ENCODE data around the gene MRFAP1. TPM values are rescaled to one million over a fixed set of nuclear protein-coding genes. Genes with fewer than 3 reads are reported as not detected.

MRFAP1 gene
- 229 to 261 TPM (median 251 TPM) in 5 replicates for total RNA-seq (2022; extraction: Qiagen RNA extraction; ENCODE audit: low read depth)

DNA sequence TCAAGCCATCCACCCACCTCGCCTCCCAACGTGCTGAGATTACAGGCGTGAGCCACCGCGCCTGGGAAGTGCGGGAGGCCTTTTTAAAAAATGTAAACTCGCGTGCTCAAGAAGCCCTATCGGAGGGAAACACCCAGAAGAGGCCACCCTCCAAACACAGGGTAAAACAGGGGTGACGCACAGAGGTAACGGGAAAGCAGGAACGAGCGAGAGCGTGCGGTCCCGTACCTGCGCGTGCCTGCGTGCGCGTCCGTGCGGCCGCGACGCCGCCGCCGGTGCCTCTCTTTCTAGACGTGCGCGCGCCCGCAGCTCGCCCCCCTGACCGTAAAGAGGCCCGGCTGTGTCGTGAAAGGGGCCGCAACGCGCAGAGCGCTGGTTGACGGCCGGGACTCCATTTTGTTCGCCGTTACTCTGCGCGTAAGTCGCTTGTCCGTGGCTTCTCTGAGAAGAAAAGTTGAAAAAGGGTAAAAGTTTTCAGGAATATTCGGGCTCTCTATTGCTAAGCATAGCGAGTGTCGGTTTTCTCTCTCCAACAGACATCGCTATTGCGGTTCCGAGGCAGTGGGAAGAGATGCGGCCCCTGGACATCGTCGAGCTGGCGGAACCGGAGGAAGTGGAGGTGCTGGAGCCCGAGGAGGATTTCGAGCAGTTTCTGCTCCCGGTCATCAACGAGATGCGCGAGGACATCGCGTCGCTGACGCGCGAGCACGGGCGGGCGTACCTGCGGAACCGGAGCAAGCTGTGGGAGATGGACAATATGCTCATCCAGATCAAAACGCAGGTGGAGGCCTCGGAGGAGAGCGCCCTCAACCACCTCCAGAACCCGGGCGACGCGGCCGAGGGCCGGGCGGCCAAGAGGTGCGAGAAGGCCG is at the start of gene MRFAP1:
Gene MRFAP1 (plus strand): TSS at position 394 of the 872 bp plus-strand sequence. CDS start 178 bp downstream, at position 572.

Other genes starting within 250 kb of the MRFAP1 start
- 29.0 to 39.1 TPM (median 34.8 TPM) in 5 replicates for gene PPP2R2C, start 168.1 kb upstream of the MRFAP1 start, total RNA-seq (2022; extraction: Qiagen RNA extraction; ENCODE audit: low read depth)
- gene MAN2B2, start 65.5 kb upstream of the MRFAP1 start, total RNA-seq (2022; extraction: Qiagen RNA extraction; ENCODE audit: low read depth) = 8.1 to 10.5 TPM (median 9.4 TPM) in 5 replicates
- gene S100P, start 53.2 kb downstream of the MRFAP1 start, total RNA-seq (2022; extraction: Qiagen RNA extraction; ENCODE audit: low read depth) = 31.8 to 89.1 TPM (median 73.1 TPM) in 5 replicates
- gene MRFAP1L1, start 69.2 kb downstream of the MRFAP1 start, total RNA-seq (2022; extraction: Qiagen RNA extraction; ENCODE audit: low read depth) = 31.6 to 36.0 TPM (median 34.7 TPM) in 5 replicates
- 14.2 to 18.8 TPM (median 15.7 TPM) in 5 replicates for gene BLOC1S4, start 75.5 kb downstream of the MRFAP1 start, total RNA-seq (2022; extraction: Qiagen RNA extraction; ENCODE audit: low read depth)
- 7.4 to 11.5 TPM (median 11.1 TPM) in 5 replicates for gene KIAA0232, start 142.0 kb downstream of the MRFAP1 start, total RNA-seq (2022; extraction: Qiagen RNA extraction; ENCODE audit: low read depth)